Spleen (tissue), 11 donors: ENCODE measurements around the gene SFMBT1. TPM values are rescaled to one million over a fixed set of nuclear protein-coding genes. Genes with fewer than 3 reads are reported as not detected.

ENCODE experiments used
- DNase-seq: peaks from one replicate; pipeline ENCODE4 v3.0.0-alpha.2; 2020
- H3K27ac ChIP-seq, 8 donors: fragments of 200-600 bp; sonication (generic) in 7 of 8; 1 replicate in 4 of 8; 2 replicates in 4 of 8; pipeline versions ENCODE4 v1.5.0 to v1.8.0; 2016 to 2021; ENCODE audit warnings: inconsistent platforms in 4 of 8, mild to moderate bottlenecking in 4 of 8, moderate library complexity in 1 of 8
- H3K27me3 ChIP-seq, 7 donors: fragments of 200-600 bp; sonication (generic) in 6 of 7; replicated peaks in 1 of 7; 1 replicate in 4 of 7; 2 replicates in 3 of 7; pipeline versions ENCODE4 v1.5.0 to v1.8.0; 2016 to 2021; ENCODE audit warnings: inconsistent platforms in 3 of 7, mild to moderate bottlenecking in 1 of 7
- H3K36me3 ChIP-seq, 6 donors: fragments of 200-600 bp; sonication (generic) in 5 of 6; 1 replicate in 4 of 6; 2 replicates in 2 of 6; pipeline versions ENCODE4 v1.5.0 to v1.8.0; 2016 to 2021; ENCODE audit warnings: inconsistent platforms in 2 of 6
- H3K4me1 ChIP-seq, 6 donors: fragments of 200-600 bp; sonication (generic) in 5 of 6; 1 replicate in 3 of 6; 2 replicates in 3 of 6; pipeline versions ENCODE4 v1.5.0 to v1.8.0; 2016 to 2021; ENCODE audit warnings: inconsistent platforms in 3 of 6
- H3K4me3 ChIP-seq, 8 donors: fragments of 200-600 bp; sonication (generic) in 7 of 8; 1 replicate in 4 of 8; 2 replicates in 4 of 8; pipeline versions ENCODE4 v1.5.0 to v1.8.0; 2016 to 2021; ENCODE audit warnings: inconsistent platforms in 4 of 8, mild to moderate bottlenecking in 4 of 8, moderate library complexity in 2 of 8
- H3K9me3 ChIP-seq, 8 donors: fragments of 200-600 bp; sonication (generic) in 7 of 8; 1 replicate in 4 of 8; 2 replicates in 4 of 8; pipeline versions ENCODE4 v1.5.0 to v1.8.0; 2016 to 2021; ENCODE audit warnings: inconsistent platforms in 4 of 8
- CTCF ChIP-seq, 11 experiments: fragments of 200-600 bp in 7 of 11; fragments of 450-650 bp in 4 of 11; sonication (generic) in 4 of 11; IDR thresholded peaks in 8 of 11; conservative IDR thresholded peaks in 3 of 11; 1 replicate in 7 of 11; 2 replicates in 4 of 11; pipeline versions ENCODE4 v1.4.0 to v1.8.0; 2016 to 2021; ENCODE audit warnings: antibody characterized with exemption in 11 of 11, inconsistent platforms in 4 of 11, mild to moderate bottlenecking in 1 of 11
- POLR2A ChIP-seq, 3 donors: fragments of 450-650 bp; IDR thresholded peaks; one replicate each; pipeline ENCODE4 v1.5.1; 2017; ENCODE audit warnings: antibody characterized with exemption in 3 of 3, mild to moderate bottlenecking in 1 of 3
- POLR2AphosphoS5 ChIP-seq, 3 donors: sonication (generic); formaldehyde crosslinking; IDR thresholded peaks; one replicate each; pipeline ENCODE4 v1.5.1; 2017; ENCODE audit warnings: antibody characterized with exemption in 3 of 3
- WGBS, 5 donors: extraction: QIAGEN DNeasy Blood & Tissue Kit in 3 of 5; methylation state at CpG; one replicate each; pipeline versions ENCODE4 v1.1.5 to v1.1.7; 2013 to 2018; 5-methylcytosine and 5-hydroxymethylcytosine counted together
- intact Hi-C: fragments of 100-400 bp; cut with DNase I; formaldehyde crosslinking; loops from one replicate; pipeline ENCODE4 v1.15.0; 2023; ENCODE audit warnings: low total_unique reads
- polyA plus RNA-seq, 3 donors: library from polyadenylated mRNA; stranded (reverse); fragments of 200-250 nt; gene quantifications; one replicate each; pipeline ENCODE4 v1.2.1, GENCODE V29; 2013
- total RNA-seq, 7 donors: library from RNA; depleted of rRNA in 3 of 7; stranded (reverse); fragments of >200 nt in 3 of 7; fragmentation: NEBNext Ultra II Directional in 4 of 7; extraction: Animal tissue kit (Norgen Biotek cat#: 25700) in 4 of 7; gene quantifications; one replicate each; pipeline versions ENCODE4 v1.1.0 to v1.2.1, GENCODE V29; 2016 to 2021
- donor health status: healthy with polysubstance abuse.
- donor health status: DM: no; HTN: no; CAD: no; lungs with moderate emphysema.
- donor health status: DM: no; HTN: no; CAD: no.
- donor health status: Bipolar disorder and iron deficiency.
- donor health status: healthy.
- donor health status: DM: no; HTN: no; CAD: no.
- donor health status: DM: yes; HTN: yes; CAD: no.

Gene SFMBT1
- total and polyA plus RNA-seq, 10 donors, result 3.0 to 24.9 (median 12.3) TPM

GRCh38 chr3:53073553-53074365 lies 27.9 kb upstream of the SFMBT1 start:
- Histone ChIP-seq H3K27ac (peak overlapping the region in 7 of 8 donors; percentile 55 to 82 (median 79)), H3K9me3 (no peaks in the 10 kb centered on the region), H3K4me1 (peaks cover 0 to 25% (median 20%) of the 10 kb centered on the region in 6 donors), H3K36me3 (peaks cover 0 to 10% (median 0%) of the 10 kb centered on the region in 6 donors), H3K4me3 (peak overlapping the region in 7 of 8 donors; percentile 61 to 86 (median 77)), H3K27me3 (no peaks in the 10 kb centered on the region)
- TF ChIP-seq POLR2A (IDR thresholded peaks at IDR 0.05) (no peak), POLR2AphosphoS5 (IDR thresholded peaks at IDR 0.05) (no peak), CTCF (IDR thresholded peaks at IDR 0.05 in 8 of 11, conservative IDR thresholded peaks at IDR 0.05 in 3 of 11) (no peak)
- peak; percentile 65 for DNase-seq
- intact Hi-C loops, result no loop called here
- WGBS, 5 donors, result 71 to 84% (median 75%) methylated on average over 14 to 17 of the region's 17 CpGs

GRCh38 chr3:53072653-53073552 lies 27.0 kb upstream of the SFMBT1 start:
- Histone ChIP-seq H3K4me1 (peaks cover 0 to 25% (median 20%) of the 10 kb centered on the region in 6 donors), H3K36me3 (peaks cover 0 to 8% (median 0%) of the 10 kb centered on the region in 6 donors), H3K4me3 (peak overlapping the region; percentile 55 to 86 (median 76)), H3K27ac (peak overlapping the region; percentile 41 to 82 (median 74)), H3K27me3 (no peaks in the 10 kb centered on the region), H3K9me3 (no peaks in the 10 kb centered on the region)
- no peak for TF ChIP-seq POLR2A (IDR thresholded peaks at IDR 0.05)
- peak; percentile 85 to 97 (median 95) for TF ChIP-seq CTCF (IDR thresholded peaks at IDR 0.05 in 8 of 11, conservative IDR thresholded peaks at IDR 0.05 in 3 of 11)
- peak; percentile 49 to 77 (median 54) for TF ChIP-seq POLR2AphosphoS5 (IDR thresholded peaks at IDR 0.05)
- intact Hi-C loops, result no loop called here
- peak; percentile 96 for DNase-seq
- WGBS, 5 donors, result 1 to 6% (median 2%) methylated on average over 24 to 32 of the region's 32 CpGs

- Histone ChIP-seq H3K27me3 (no peaks in the 10 kb centered on the region), H3K4me1 (peaks cover 0 to 25% (median 20%) of the 10 kb centered on the region in 6 donors), H3K27ac (peak overlapping the region in 3 of 8 donors; percentile 79 to 82 (median 81)), H3K9me3 (no peaks in the 10 kb centered on the region), H3K36me3 (no peaks in the 10 kb centered on the region), H3K4me3 (peak overlapping the region in 3 of 8 donors; percentile 77 to 86 (median 78))
- DNase-seq, result peak; percentile 73
- no peak for TF ChIP-seq CTCF (IDR thresholded peaks at IDR 0.05 in 8 of 11, conservative IDR thresholded peaks at IDR 0.05 in 3 of 11)
- no peak for TF ChIP-seq POLR2AphosphoS5 (IDR thresholded peaks at IDR 0.05)
- no peak for TF ChIP-seq POLR2A (IDR thresholded peaks at IDR 0.05)
- intact Hi-C loops, result no loop called here
- WGBS, 5 donors, result 80 to 100% (median 87%) methylated on average over 8 to 11 of the region's 11 CpGs
These were observed 26.1 kb upstream of the SFMBT1 start for GRCh38 chr3:53071882-53072431.
